ENCODE results near the gene ESPNL.

DNA sequence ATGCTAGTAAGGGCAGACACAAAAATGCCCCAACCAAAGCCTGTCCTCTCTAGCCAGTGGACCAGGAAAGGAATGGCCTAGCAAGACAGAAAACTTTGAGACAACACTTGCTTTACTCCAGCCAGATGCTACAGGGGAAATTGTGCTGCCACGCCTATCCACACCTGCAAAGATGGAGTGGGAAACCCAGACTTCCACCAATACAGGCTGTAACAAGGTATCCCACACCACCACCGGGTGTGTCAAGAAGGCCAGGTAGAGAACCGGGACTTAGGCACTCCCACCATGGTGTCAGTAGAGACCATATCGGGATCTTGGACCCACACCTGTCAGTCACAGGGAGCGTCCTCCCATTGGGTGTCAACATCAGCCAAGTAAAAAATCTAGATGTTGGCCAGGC lies 16.2 kb upstream of the ESPNL start:
- TF ChIP-seq CTCF (IDR thresholded peaks at IDR 0.05 in 8 of 11, conservative IDR thresholded peaks at IDR 0.05 in 3 of 11), result no peak
- TF ChIP-seq POLR2A (IDR thresholded peaks at IDR 0.05), result no peak

Data from spleen (tissue), 7 donors.